ENCODE data around the gene DEK.

- TF ChIP-seq, protein P1, sequence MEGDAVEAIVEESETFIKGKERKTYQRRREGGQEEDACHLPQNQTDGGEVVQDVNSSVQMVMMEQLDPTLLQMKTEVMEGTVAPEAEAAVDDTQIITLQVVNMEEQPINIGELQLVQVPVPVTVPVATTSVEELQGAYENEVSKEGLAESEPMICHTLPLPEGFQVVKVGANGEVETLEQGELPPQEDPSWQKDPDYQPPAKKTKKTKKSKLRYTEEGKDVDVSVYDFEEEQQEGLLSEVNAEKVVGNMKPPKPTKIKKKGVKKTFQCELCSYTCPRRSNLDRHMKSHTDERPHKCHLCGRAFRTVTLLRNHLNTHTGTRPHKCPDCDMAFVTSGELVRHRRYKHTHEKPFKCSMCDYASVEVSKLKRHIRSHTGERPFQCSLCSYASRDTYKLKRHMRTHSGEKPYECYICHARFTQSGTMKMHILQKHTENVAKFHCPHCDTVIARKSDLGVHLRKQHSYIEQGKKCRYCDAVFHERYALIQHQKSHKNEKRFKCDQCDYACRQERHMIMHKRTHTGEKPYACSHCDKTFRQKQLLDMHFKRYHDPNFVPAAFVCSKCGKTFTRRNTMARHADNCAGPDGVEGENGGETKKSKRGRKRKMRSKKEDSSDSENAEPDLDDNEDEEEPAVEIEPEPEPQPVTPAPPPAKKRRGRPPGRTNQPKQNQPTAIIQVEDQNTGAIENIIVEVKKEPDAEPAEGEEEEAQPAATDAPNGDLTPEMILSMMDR (IDR thresholded peaks at IDR 0.05; ENCODE audit: insufficient read depth, low read length, poor library complexity, severe bottlenecking): no peak
- no peak for TF ChIP-seq EZH2phosphoT487 (conservative IDR thresholded peaks at IDR 0.05; ENCODE audit: low read length)
These were observed 5.4 kb upstream of the DEK start for GRCh38 chr6:18269717-18270116.
